PC-3 (cell line): ENCODE data around the gene TBC1D5.

Experiments used
- CTCF ChIP-seq: fragments of 300-600 bp; sonication (generic); conservative IDR thresholded peaks from 2 replicates; pipeline ENCODE4 v1.5.1; 2017; ENCODE audit warnings: antibody characterized with exemption, low read depth, mild to moderate bottlenecking, low read length
- EZH2 ChIP-seq: fragments of 300-600 bp; sonication (generic); IDR thresholded peaks from one replicate; pipeline ENCODE4 v1.6.1; 2017; ENCODE audit warnings: antibody characterized with exemption, mild to moderate bottlenecking, low read length; ENCODE audit not compliant: unreplicated experiment
- EZH2phosphoT487 ChIP-seq: fragments of 300-600 bp; sonication (generic); IDR thresholded peaks from 2 replicates; pipeline ENCODE4 v1.6.1; 2018; ENCODE audit warnings: mild to moderate bottlenecking, antibody characterized with exemption, low read length, borderline replicate concordance

GRCh38 chr3:17432236-17432635 is 310.2 kb downstream of the TBC1D5 start:
- TF ChIP-seq CTCF (no peak), EZH2 (no peak), EZH2phosphoT487 (no peak)
